Endothelial cell of umbilical vein (primary cell): Measurements from ENCODE around the gene EMP3. TPM values are rescaled to one million over a fixed set of nuclear protein-coding genes. Genes with fewer than 3 reads are reported as not detected.

Experiments
- BruUV-seq: library from RNA; stranded (reverse); fragments of 400-500 nt; replicated peaks from 2 replicates; lab custom pipeline; 2021; lab: Mats Ljungman, UMichigan
- CTCF ChIA-PET: fragments of 300-600, 350-600 bp; sonication (Branson Sonifier 250); formaldehyde crosslinking; loops from one replicate; lab custom pipeline; 2021; ENCODE audit warnings: antibody characterized with exemption, inconsistent platforms; lab: Charles Lee
- POLR2A ChIA-PET: fragments of 300-600, 350-600 bp; sonication (Branson Sonifier 250); formaldehyde crosslinking; loops from one replicate; lab custom pipeline; 2021; ENCODE audit warnings: antibody characterized with exemption, inconsistent platforms; lab: Charles Lee
- DNase-seq: peaks from one replicate; pipeline ENCODE4 v3.0.0-alpha.2; 2011; ENCODE audit warnings: low read depth, low spot score
- FAIRE-seq: peaks from 2 replicates; lab custom pipeline; 2011; peaks lifted over from hg19 to GRCh38; lab: Jason Lieb, UNC
- H2AFZ ChIP-seq: 2 replicates; pipeline ENCODE4 v1.6.0; 2012; ENCODE audit warnings: low read depth, low read length, control low read depth, inconsistent platforms
- H3K27ac ChIP-seq: 2 replicates; pipeline ENCODE4 v1.5.1; 2011; ENCODE audit warnings: low read depth, mild to moderate bottlenecking, control low read depth, low read length, moderate library complexity; ENCODE audit not compliant: insufficient read depth
- H3K27me3 ChIP-seq, 2 experiments: 2 replicates each; pipeline versions ENCODE4 v1.6.0 to v1.6.1; 2011; ENCODE audit warnings: low read length in 2 of 2, mixed read lengths in 1 of 2; ENCODE audit not compliant: control insufficient read depth in 2 of 2, insufficient read depth in 2 of 2
- H3K36me3 ChIP-seq, 2 experiments: 2 replicates in 1 of 2; 3 replicates in 1 of 2; pipeline ENCODE4 v1.5.1; 2011; ENCODE audit warnings: low read length in 2 of 2, mild to moderate bottlenecking in 1 of 2, moderate library complexity in 1 of 2; ENCODE audit not compliant: control insufficient read depth in 2 of 2, insufficient read depth in 2 of 2; ENCODE audit errors: extremely low read depth in 1 of 2
- H3K4me1 ChIP-seq: 3 replicates; pipeline ENCODE4 v1.5.1; 2011; ENCODE audit warnings: mild to moderate bottlenecking, low read length; ENCODE audit not compliant: control insufficient read depth, insufficient read depth; ENCODE audit errors: extremely low read depth
- H3K4me2 ChIP-seq: 2 replicates; pipeline ENCODE4 v1.6.1; 2011; ENCODE audit warnings: low read length, control low read depth, mixed read lengths; ENCODE audit not compliant: insufficient read depth
- H3K4me3 ChIP-seq, 3 experiments: fragments of 200-600 bp in 1 of 3; sonication (generic), shearing (Covaris generic) in 1 of 3; replicated peaks in 1 of 3; 2 replicates each; pipeline ENCODE4 v1.5.1; 2011 to 2016; ENCODE audit warnings: control low read depth in 3 of 3, low read length in 3 of 3, mild to moderate bottlenecking in 2 of 3, inconsistent platforms in 1 of 3, low read depth in 1 of 3, moderate library complexity in 1 of 3; ENCODE audit not compliant: insufficient read depth in 1 of 3
- H3K79me2 ChIP-seq: 2 replicates; pipeline ENCODE4 v1.6.0; 2012; ENCODE audit warnings: low read length, inconsistent platforms; ENCODE audit not compliant: control insufficient read depth, insufficient read depth
- H3K9ac ChIP-seq: replicated peaks from 2 replicates; pipeline ENCODE3; 2011; ENCODE audit warnings: low read length, control low read depth; ENCODE audit not compliant: insufficient read depth; ENCODE audit errors: extremely low read depth
- H3K9me1 ChIP-seq: replicated peaks from 3 replicates; pipeline ENCODE4 v1.6.0; 2011; ENCODE audit warnings: mild to moderate bottlenecking, low read length; ENCODE audit not compliant: control insufficient read depth, insufficient read depth; ENCODE audit errors: extremely low read depth
- H3K9me3 ChIP-seq: replicated peaks from 2 replicates; pipeline ENCODE4 v1.5.1; 2012; ENCODE audit warnings: low read length, inconsistent platforms; ENCODE audit not compliant: control insufficient read depth, insufficient read depth
- H4K20me1 ChIP-seq: replicated peaks from 2 replicates; pipeline ENCODE3; 2011; ENCODE audit warnings: mild to moderate bottlenecking, low read length; ENCODE audit not compliant: control insufficient read depth, insufficient read depth; ENCODE audit errors: extremely low read depth
- EZH2 ChIP-seq: IDR thresholded peaks from 2 replicates; pipeline ENCODE4 v1.6.1; 2012; ENCODE audit warnings: borderline replicate concordance, low read depth, mild to moderate bottlenecking, moderate library complexity, low read length, inconsistent platforms; ENCODE audit not compliant: severe bottlenecking
- FOS ChIP-seq: IDR thresholded peaks from 2 replicates; pipeline ENCODE4 v1.6.1; 2011; ENCODE audit warnings: mild to moderate bottlenecking, low read length, moderate library complexity, borderline replicate concordance; ENCODE audit not compliant: insufficient read depth
- GATA2 ChIP-seq: IDR thresholded peaks from 2 replicates; pipeline ENCODE4 v1.7.0; 2011; ENCODE audit warnings: low read depth, mild to moderate bottlenecking, moderate library complexity, mixed read lengths, low read length; ENCODE audit not compliant: insufficient read length, insufficient read depth
- JUN ChIP-seq: IDR thresholded peaks from 2 replicates; pipeline ENCODE4 v1.6.1; 2011; ENCODE audit warnings: borderline replicate concordance, low read depth; ENCODE audit not compliant: insufficient read length, insufficient read depth
- MYC ChIP-seq: IDR thresholded peaks from one replicate; pipeline ENCODE4 v1.6.1; 2011; ENCODE audit warnings: mild to moderate bottlenecking, low read depth, low read length
- POLR2A ChIP-seq: IDR thresholded peaks from 2 replicates; pipeline ENCODE4 v1.6.1; 2012; ENCODE audit warnings: low read depth, mild to moderate bottlenecking, control low read depth, low read length
- POLR2AphosphoS5 ChIP-seq: IDR thresholded peaks from 2 replicates; pipeline ENCODE4 v1.6.1; 2012; ENCODE audit warnings: low read depth, mild to moderate bottlenecking, control low read depth, low read length, moderate library complexity; ENCODE audit not compliant: insufficient read depth
- dilution Hi-C: fragments of 300-500 bp; cut with MboI; formaldehyde crosslinking; loops from one replicate; pipeline ENCODE4 v1.15.0; 2019; ENCODE audit warnings: low sequenced_read_pairs; ENCODE audit not compliant: extremely low pct_ligation_motif_present
- intact Hi-C: fragments of 100-400 bp; cut with micrococcal nuclease; formaldehyde crosslinking; loops from one replicate; pipeline ENCODE4 v1.10.0; 2022
- polyA plus RNA-seq, 4 experiments: library from polyadenylated mRNA; depleted of rRNA in 3 of 4; stranded (reverse) in 3 of 4; unstranded in 1 of 4; fragments of >200 nt; gene quantifications; 2 replicates each; pipeline versions ENCODE4 v1.2.1 to v1.2.3, GENCODE V29; 2011 to 2012; ENCODE audit warnings: missing spikeins in 1 of 4
- total RNA-seq: library from RNA; stranded (reverse); gene quantifications from 2 replicates; pipeline ENCODE4 v1.2.3, GENCODE V29; 2021
- TF ChIP-seq, protein P1 (sequence below), 2 donors: IDR thresholded peaks; 1 replicate in 1 of 2; 2 replicates in 1 of 2; pipeline ENCODE4 v1.5.1; 2011; ENCODE audit warnings: low read length in 2 of 2, mild to moderate bottlenecking in 2 of 2, moderate library complexity in 2 of 2, control low read depth in 1 of 2, inconsistent platforms in 1 of 2, low read depth in 1 of 2; ENCODE audit not compliant: insufficient read depth in 1 of 2; ENCODE audit errors: extremely low read depth in 1 of 2
- TF ChIP-seq, protein P2 (sequence below): IDR thresholded peaks from 2 replicates; pipeline ENCODE4 v1.6.1; 2011; ENCODE audit not compliant: insufficient read depth, insufficient read length

EMP3 gene
- total and polyA plus RNA-seq, 2 donors (not counting 3 experiments of a cell fraction or from before 2014, with no cell fraction given), result 127 to 406 TPM

DNA sequence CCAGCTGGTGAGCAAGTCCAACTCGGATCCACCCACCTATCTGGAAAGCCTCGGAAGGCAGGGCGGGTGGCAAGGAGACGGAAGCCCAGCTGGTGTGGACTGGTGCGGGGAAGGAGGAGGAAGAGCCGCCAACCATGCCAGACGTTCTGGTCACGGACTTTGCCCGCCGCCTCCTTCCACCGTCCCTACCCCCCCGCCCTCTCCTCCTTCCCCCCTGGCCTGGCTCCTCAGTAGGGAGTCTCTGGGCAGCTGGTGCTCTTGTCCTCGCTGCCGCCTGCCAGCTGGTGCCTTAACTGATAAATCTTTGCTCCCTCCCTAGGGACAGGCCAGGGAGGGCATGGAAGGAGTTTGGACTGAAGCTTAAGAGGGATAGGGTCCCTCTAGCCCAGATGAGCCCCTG, 43.6 kb downstream of the EMP3 start:
- H2AFZ ChIP-seq, result no peak overlapping the region
- H3K9ac ChIP-seq, result no peak overlapping the region
- H3K4me1 ChIP-seq, result peaks cover 3% of the 10 kb centered on the region
- ChIA-PET CTCF (interaction anchor here (0.6 kb wide), 1 partner anchor 49 kb away, joined by 3 read pairs; no protein-coding TSS in a partner anchor), POLR2A (no interaction called here)
- no peak for FAIRE-seq
- DNase-seq, result no peak
- H3K79me2 ChIP-seq, result no peaks in the 10 kb centered on the region
- no peak overlapping the region for H3K27ac ChIP-seq
- TF ChIP-seq POLR2A (no peak), MYC (no peak), FOS (no peak), EZH2 (no peak), GATA2 (no peak), POLR2AphosphoS5 (no peak), JUN (no peak)
- TF ChIP-seq, protein P1, sequence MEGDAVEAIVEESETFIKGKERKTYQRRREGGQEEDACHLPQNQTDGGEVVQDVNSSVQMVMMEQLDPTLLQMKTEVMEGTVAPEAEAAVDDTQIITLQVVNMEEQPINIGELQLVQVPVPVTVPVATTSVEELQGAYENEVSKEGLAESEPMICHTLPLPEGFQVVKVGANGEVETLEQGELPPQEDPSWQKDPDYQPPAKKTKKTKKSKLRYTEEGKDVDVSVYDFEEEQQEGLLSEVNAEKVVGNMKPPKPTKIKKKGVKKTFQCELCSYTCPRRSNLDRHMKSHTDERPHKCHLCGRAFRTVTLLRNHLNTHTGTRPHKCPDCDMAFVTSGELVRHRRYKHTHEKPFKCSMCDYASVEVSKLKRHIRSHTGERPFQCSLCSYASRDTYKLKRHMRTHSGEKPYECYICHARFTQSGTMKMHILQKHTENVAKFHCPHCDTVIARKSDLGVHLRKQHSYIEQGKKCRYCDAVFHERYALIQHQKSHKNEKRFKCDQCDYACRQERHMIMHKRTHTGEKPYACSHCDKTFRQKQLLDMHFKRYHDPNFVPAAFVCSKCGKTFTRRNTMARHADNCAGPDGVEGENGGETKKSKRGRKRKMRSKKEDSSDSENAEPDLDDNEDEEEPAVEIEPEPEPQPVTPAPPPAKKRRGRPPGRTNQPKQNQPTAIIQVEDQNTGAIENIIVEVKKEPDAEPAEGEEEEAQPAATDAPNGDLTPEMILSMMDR (IDR thresholded peaks at IDR 0.05; ENCODE audit: extremely low read depth in 1 of 2, insufficient read depth in 1 of 2, low read depth in 1 of 2, low read length in 2 of 2), result no peak
- TF ChIP-seq, protein P2, sequence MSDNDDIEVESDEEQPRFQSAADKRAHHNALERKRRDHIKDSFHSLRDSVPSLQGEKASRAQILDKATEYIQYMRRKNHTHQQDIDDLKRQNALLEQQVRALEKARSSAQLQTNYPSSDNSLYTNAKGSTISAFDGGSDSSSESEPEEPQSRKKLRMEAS, result no peak
- no peak overlapping the region for H3K4me3 ChIP-seq
- no peaks in the 10 kb centered on the region for H3K9me1 ChIP-seq
- intact Hi-C loops, result no loop called here
- H3K36me3 ChIP-seq, result no peaks in the 10 kb centered on the region
- dilution Hi-C loops, result no loop called here
- H3K27me3 ChIP-seq, result no peaks in the 10 kb centered on the region
- no peaks in the 10 kb centered on the region for H3K9me3 ChIP-seq
- H3K4me2 ChIP-seq, result no peak overlapping the region
- BruUV-seq, result no TSS peak
- no peaks in the 10 kb centered on the region for H4K20me1 ChIP-seq
